ENCODE results near the gene PFKL.
A peak's percentile ranks its signal among the peaks of the same experiment; 100 is the strongest.
"Not testable (repeated sequence)": the region's sequence is repeated elsewhere in the genome, so short reads cannot be mapped to it uniquely, and the experiment has no call there.

PFKL gene

DNA sequence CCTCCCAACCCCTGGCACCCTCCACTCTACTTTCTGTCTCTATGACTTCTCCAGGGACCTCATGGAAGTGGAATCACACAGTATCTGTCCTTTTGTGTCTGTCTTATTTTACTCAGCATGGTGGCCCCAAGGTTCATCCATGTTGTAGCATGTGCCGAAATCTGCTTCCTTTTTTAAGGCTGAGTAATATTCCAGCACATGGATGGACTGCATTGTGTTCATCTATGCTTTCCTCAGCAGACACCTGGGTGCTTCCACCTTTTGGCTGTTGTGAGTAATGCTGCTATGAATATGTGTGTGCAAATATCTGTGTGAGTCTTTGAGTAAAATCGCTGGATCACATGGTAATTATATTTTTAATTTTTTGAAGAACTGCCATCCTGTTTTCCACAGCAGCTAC lies 1.6 kb upstream of the PFKL start:
- TF ChIP-seq, protein P1, sequence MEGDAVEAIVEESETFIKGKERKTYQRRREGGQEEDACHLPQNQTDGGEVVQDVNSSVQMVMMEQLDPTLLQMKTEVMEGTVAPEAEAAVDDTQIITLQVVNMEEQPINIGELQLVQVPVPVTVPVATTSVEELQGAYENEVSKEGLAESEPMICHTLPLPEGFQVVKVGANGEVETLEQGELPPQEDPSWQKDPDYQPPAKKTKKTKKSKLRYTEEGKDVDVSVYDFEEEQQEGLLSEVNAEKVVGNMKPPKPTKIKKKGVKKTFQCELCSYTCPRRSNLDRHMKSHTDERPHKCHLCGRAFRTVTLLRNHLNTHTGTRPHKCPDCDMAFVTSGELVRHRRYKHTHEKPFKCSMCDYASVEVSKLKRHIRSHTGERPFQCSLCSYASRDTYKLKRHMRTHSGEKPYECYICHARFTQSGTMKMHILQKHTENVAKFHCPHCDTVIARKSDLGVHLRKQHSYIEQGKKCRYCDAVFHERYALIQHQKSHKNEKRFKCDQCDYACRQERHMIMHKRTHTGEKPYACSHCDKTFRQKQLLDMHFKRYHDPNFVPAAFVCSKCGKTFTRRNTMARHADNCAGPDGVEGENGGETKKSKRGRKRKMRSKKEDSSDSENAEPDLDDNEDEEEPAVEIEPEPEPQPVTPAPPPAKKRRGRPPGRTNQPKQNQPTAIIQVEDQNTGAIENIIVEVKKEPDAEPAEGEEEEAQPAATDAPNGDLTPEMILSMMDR (IDR thresholded peaks at IDR 0.05; ENCODE audit: low read depth, low read length, missing control alignments) = peak; percentile 31
- in situ Hi-C loops (cut with HindIII; ENCODE audit: low sequenced_read_pairs) = no loop called here
- no peak for DNase-seq (ENCODE audit: low read depth)
- H3K4me3 ChIP-seq (ENCODE audit: low read depth, low read length) = no peak overlapping the region

DNA sequence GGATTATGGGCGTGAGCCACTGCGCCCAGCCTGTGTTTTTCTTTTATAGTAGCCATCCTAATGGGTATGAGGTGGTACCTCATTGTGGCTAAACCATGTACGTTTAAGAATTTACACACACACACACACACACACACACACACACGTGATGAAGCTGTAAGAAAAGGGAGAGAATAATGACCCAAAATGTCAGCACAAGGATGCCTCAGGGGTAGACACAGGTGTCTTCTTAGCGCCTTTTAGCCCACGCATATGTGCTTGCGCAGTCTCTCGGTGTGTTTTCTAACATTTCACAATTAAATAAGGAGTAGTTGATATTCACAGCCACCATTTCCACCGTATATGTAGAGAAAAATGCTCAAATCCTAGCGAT lies 782 bp upstream of the PFKL start:
- no peak for DNase-seq (ENCODE audit: low read depth)
- TF ChIP-seq, protein P1 (IDR thresholded peaks at IDR 0.05; ENCODE audit: low read depth, low read length, missing control alignments) = no peak
- peak overlapping the region; percentile 71 for H3K4me3 ChIP-seq (ENCODE audit: low read depth, low read length)
- in situ Hi-C loops (cut with HindIII; ENCODE audit: low sequenced_read_pairs) = no loop called here

DNA sequence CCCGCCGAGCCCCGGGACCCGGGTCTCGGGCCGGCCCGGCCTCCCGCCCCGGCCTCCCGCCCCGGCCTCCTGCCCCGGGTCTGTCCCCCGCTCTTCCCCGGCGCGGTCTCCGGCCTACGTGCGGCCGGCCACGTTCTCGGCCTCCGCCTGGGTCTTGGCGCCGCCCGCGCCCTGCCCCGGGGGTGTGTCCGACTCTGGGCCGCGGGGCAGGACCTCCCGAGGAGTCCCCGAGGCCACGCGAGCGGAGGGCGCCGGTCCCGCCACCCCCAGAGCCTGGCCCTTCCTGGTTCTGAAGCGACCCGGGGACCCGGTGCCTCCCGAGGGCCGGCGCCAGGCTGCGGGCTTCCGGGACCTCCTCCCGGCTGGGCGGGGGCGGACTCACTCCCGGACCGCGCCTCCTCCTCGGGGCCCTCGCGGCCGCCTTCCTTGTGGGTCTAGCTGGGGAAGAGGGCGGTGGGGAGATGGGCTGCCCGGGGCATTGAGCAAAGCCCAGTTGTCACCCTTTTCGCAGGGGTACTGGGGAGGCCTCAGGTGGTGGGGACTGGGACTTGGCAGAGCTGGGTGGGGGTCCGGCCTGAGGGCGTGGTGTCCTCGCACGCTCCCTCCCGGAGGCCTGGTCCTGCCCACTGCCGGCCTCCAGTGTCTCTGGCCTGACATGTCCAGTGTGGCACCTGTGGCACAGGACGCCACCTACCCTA lies 558 bp downstream of the PFKL start:
- TF ChIP-seq, protein P1 (IDR thresholded peaks at IDR 0.05; ENCODE audit: low read depth, low read length, missing control alignments) = no peak
- DNase-seq (ENCODE audit: low read depth) = no peak
- peak overlapping the region; percentile 71 for H3K4me3 ChIP-seq (ENCODE audit: low read depth, low read length)
- in situ Hi-C loops (cut with HindIII; ENCODE audit: low sequenced_read_pairs) = no loop called here

DNA sequence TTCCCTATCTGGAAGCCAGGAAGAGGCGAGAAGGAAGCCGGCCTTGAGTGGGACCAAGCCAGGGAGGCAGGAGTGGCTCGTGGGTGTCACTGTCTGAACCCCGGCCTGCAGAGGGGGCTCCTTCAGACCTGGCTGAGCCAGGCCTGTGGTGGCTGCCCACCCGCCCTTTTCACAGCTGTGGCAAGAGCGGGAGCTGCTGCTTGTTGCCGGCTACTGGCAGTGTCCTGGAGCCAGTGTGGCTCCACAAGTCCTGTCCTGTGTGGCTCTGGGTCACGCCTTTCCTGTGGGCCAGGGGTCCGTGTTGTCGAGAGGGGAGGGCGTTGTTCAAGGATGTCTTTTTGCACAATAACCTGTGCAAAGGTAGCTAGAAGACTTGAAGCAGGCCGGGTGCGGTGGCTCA lies 1.3 kb downstream of the PFKL start:
- TF ChIP-seq, protein P1 (IDR thresholded peaks at IDR 0.05; ENCODE audit: low read depth, low read length, missing control alignments) = no peak
- peak overlapping the region; percentile 71 for H3K4me3 ChIP-seq (ENCODE audit: low read depth, low read length)
- no peak for DNase-seq (ENCODE audit: low read depth)
- in situ Hi-C loops (cut with HindIII; ENCODE audit: low sequenced_read_pairs) = no loop called here

DNA sequence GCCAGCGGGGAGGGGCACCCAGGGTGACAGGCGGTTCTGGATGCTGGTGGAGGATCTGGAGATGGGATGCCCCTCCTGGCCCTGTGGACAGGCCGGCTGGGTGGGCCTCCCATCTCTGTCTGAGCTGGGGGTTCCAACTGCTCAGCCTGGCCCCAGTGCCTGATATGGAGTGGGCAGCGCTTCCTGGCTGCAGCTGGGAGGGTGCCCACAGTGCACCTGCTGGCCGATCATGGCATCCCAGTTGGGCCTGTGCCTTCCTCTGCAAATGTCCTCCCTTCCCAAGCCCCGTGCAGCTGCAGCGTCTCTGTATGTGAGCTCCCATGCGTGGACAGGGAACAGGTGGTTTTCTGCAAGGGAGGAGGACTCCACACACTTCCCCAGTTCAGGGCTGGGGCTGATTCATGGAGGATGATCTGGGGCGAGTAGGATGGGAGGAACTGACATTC lies 2.1 kb downstream of the PFKL start:
- TF ChIP-seq, protein P1 (IDR thresholded peaks at IDR 0.05; ENCODE audit: low read depth, low read length, missing control alignments) = no peak
- H3K4me3 ChIP-seq (ENCODE audit: low read depth, low read length) = no peak overlapping the region
- in situ Hi-C loops (cut with HindIII; ENCODE audit: low sequenced_read_pairs) = no loop called here
- no peak for DNase-seq (ENCODE audit: low read depth)

DNA sequence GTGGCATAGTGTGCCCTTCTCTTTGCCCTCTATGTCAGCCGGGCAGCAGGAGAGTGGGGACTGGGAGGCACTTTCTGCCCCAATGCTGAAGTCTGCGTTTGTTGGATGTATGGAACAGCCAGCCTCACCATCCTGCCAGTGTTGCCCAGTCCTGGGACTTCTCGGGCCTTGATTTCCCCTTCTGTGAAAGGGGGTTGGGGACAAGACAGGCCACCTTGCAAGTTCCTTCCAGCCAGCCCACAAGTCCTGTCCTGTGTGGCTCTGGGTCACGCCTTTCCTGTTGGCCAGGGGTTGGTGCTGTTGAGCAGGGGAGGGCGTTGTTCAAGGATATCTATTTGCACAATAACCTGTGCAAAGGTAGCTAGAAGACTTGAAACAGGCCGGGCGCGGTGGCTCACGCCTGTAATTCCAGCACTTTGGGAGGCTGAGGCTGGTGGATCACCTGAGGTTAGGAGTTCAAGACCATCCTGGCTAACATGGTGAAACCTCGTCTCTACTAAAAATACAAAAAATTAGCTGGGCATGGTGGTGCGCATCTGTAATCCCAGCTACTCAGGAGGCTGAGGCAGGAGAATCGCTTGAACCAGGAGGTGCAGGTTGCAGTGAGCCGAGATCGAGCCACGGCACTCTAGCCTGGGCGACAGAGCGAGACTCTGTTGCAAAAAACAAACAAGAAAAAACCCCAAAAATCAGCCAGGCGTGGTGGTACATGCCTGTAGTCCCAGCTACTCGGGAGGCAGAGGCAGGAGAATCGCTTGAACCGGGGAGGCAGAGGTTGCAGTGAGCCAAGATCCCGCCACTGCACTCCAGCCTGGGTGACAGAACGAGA lies 2.9 kb downstream of the PFKL start:
- in situ Hi-C loops (cut with HindIII; ENCODE audit: low sequenced_read_pairs); H3K4me3 ChIP-seq (ENCODE audit: low read depth, low read length); DNase-seq (ENCODE audit: low read depth): not testable (repeated sequence)

DNA sequence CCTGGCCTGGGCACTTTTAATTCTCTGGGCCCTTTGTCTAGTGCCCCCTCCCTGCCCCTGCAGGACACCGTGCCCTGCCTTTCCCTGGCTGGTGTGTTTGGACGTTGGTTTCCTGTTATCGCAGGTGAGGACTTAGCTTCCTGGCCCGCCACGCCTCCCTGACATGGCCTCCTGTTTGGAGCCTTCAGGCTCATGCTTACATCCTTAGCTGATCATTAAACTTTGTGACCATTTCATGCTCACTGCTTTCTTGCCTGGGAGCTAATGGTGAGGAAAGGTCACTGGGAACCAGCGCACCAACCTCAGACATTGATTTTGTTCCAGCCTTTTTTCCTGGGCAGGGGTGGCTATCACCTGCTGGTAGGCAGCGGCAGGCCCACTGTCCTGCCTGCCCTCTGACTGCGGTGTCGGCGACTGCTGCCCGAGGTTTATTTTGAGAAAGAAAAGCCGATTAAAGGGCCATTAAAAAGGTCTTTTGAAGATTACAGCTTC lies 3.7 kb downstream of the PFKL start:
- DNase-seq (ENCODE audit: low read depth) = no peak
- no peak overlapping the region for H3K4me3 ChIP-seq (ENCODE audit: low read depth, low read length)
- TF ChIP-seq, protein P1 (IDR thresholded peaks at IDR 0.05; ENCODE audit: low read depth, low read length, missing control alignments) = no peak
- in situ Hi-C loops (cut with HindIII; ENCODE audit: low sequenced_read_pairs) = no loop called here

Measured in astrocyte of the cerebellum (primary cell).